Measurements from ENCODE around the gene MTRF1L.
A peak's percentile ranks its signal among the peaks of the same experiment; 100 is the strongest.
"Not testable (repeated sequence)": the region's sequence is repeated elsewhere in the genome, so short reads cannot be mapped to it uniquely, and the experiment has no call there.

The MTRF1L gene

DNA sequence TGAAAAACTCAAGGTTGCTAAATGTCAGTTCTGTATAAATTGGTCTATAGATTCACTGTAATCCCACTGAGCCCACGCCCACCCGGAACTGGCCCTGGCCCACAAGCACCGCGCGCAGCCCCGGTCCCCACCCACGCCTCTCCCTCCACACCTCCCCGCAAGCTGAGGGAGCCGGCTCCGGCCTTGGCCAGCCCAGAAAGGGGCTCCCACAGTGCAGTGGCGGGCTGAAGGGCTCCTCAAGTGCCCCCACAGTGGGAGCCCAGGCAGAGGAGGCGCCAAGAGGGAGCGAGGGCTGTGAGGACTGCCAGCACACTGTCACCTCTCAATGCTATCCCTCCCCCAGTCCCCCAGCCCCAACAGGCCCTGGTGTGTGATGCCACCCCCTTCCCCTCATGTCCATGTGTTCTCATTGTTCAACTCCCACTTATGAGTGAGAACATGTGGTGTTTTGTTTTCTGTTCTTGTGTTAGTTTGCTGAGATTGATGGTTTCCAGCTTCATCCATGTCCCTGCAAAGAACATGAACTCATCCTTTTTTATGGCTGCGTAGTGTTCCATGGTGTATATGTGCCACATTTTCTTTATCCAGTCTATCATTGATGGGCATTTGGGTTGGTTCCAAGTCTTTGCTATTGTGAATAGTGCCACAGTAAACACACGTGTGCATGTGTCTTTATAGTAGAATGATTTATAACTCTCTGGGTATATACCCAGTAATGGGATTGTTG is 36.2 kb downstream of the MTRF1L start:
- not testable (repeated sequence) for DNase-seq

DNA sequence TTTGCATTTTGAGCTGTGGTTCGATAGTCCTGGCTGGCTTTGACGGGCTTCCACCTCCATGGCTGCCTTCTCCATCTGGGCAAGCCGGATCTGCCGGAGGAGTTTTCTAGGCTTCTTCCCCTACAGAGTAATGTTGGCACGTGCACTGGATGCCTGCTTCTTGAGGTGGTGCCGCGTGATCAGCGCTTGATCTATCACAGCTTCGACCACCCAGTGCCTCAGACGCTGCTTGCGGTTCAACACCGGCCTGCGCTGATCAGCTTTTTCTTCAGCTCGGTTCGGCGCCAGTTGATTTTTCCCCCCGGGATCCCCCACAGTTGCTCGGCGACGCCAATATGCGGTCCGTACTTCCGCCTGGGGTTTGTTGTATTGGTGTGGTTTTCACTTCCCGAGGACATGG is 43.2 kb downstream of the MTRF1L start:
- no peak for DNase-seq

DNA sequence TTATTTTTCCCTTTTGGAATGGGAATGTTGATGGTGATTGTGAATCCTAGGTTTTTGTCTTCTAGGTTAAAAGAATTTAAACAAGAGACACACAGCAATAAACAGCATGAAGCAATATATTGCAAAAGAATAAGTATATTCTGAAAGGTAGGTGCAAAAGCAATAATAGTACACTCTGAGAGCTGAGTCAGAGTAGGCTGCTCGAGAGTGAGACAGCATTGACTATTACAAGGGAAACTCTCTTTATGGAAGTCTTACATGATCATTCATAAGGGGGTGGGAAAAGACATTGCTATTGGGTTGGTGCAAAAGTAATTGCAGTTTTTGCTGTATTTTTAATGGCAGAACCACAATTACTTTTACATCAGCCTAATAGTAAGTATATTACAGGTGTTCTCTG is 44.7 kb downstream of the MTRF1L start:
- no peak for DNase-seq

DNA sequence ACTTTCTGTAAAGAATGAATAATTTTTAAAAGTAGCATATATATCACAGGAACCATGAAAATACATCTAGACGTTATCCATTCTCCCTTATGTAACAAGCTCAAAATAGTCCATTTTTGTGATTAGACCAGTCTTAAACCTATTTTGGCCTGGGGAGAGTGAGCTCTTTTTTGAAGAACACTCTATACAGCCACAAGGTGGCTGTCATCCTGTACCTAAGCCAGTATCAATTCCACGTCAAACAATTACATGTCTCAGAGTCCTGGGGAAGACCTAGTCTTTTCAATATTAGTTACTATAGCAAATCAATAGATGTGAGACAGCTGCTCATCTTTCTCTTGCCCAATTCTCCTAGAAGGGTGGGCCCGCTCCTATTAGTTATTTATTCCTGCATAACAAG is 48.1 kb downstream of the MTRF1L start:
- no peak for DNase-seq

DNA sequence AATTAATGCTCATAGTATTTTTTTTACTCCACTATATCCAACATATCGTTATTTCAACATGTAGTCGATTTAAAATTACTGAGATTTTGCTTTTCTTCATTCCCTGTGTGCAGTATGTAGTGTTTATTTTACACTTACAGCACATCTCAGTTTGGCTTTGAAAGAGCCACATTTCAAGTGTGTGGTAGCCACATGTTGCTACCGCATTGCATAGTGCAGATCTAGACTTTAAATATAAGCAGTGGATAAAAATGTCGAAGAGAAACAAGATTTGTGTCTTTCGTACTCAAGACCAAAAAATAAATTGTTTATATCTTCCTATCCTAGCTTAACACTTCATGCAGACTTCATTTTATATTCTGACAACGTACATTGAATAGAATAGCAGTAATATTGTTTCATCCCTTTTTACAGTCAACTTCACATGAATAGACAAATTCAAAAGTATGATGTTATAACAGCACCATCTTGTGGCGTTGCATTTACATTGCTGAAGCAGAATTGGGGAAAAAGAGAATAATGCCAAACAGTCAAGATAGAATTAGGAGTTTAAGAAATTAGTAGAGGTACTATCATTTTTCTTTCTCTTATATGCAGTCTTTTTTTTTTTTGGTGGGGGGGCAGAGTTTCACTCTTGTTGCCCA is 49.5 kb downstream of the MTRF1L start:
- no peak for DNase-seq

DNA sequence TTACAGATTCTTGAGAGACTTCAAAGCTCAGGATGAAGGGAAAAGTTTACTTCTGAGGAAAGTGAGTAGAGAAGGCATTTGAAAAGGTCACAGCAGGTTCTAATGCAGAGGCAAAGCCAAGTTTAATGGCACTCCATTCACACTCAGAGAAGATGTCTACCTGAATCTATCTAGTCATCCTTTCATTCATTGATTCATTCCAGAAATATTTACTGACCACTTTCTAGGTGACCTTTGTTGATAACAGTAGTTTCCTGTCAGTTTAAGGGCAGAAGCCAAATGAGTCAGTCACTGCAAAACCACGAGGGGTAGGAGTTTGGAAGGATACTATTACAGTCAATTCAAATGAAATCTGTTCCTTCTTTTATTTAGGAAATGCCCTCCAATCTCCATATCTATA is 50.5 kb downstream of the MTRF1L start:
- DNase-seq, result no peak

DNA sequence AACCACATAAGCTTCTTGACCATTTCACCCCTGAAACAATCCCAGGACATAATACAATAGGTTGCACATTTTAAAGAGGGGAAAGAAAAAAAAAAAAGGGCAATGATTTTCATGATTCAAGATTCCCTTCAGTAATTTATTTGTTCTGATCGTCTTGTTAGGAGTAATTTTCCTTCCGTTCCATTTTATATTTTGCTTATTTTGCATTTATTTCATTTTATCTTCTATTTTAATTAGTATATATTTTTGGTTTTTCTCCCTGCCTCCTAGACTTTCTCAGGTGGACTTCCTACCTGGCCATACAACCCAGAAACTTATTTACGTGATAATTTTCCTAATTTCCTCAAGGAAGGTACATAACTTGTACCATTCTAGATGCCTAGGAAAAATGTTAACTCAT is 52.3 kb downstream of the MTRF1L start:
- no peak for DNase-seq

DNA sequence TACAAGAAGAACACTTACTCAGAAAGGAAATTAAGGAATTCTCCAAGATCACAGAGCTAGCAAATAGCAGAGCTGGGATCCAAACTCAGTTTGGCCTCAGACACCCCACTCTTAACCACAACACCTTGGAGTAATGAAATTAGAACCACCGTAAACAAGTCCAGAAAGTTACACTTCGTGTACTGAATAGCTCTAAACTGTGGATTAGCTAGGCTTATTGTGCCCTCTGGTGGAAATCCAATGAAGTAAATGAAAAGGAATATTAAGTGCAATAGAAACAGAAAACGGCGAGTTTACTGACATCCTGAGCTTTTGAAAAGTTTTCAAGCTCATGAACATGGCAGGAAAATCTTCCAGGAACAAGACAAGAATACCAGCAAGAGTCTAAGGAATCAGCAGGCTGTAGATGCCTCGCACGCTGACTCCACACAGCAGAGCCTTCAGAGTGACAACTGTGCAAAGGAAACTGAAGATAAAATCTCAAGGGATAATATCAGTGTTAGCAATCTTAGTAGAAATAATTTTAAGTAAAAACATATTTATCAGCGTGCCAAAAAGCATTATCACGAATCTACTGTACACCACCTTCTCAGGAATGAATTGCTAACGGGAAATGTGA is 54.2 kb downstream of the MTRF1L start:
- DNase-seq, result peak; percentile 2

DNA sequence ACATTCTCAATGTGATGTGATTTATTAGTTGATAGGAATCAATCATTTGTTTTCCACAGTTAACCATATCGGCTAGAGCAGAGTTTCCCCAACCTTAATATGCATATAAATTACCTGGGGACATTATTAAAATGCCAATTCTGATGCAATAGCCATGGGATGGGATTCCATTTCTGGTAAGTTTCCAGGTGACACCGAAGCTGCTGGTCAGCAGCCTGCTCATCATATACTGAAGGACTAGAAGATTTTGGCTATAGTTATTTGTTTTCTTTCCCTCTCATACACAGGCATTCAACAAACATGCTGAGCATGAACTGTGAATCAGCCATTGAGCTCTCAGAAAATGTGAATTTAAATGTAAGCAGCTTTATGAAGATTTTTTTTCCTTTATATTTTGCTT is 55.5 kb downstream of the MTRF1L start:
- DNase-seq, result no peak

DNA sequence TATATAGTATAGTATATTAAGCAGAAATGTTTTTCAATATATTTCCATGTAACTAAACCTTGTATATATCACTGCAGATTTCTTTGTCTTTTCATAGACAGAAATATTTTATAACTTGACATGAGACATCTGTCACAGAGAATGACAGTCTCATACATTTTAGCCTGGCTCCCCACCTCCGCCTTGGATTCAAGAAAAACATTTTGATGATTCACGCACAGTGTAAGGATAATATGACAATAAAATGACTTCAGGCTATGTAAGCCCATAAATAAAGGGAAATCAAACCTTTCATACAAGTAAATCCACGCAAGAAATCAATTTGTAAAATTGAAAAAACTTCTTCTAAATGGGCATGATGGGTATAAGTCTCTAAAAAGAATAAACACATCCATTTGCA is 56.0 kb downstream of the MTRF1L start:
- no peak for DNase-seq

DNA sequence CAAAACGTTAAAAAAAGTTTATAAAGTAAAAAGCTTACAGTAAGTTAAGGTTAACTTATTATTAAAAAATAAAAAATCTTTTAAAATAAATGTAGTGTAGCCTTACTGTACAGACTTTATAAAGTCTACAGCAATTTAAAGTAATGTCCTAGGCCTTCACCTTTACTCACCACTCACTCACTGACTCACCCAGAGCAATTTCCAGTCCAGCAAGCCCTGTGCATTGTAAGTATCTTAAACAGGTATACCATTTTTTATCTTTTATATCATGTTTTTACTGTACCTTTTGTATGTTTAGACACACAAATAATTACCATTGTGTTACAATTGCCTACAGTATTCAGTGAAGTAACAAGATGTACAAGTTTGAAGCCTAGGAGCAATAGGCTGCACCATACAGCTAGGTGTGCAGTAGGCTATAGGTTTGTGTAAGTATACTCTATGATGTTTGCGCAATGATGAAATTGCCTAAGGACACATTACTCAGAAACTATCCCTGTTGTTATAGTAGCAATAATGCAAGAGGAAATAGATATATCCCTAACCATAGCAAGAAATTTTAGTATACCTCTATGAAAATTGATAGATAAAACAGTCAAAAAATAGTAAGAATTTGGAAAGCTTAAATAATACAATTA is 59.1 kb downstream of the MTRF1L start:
- no peak for DNase-seq

DNA sequence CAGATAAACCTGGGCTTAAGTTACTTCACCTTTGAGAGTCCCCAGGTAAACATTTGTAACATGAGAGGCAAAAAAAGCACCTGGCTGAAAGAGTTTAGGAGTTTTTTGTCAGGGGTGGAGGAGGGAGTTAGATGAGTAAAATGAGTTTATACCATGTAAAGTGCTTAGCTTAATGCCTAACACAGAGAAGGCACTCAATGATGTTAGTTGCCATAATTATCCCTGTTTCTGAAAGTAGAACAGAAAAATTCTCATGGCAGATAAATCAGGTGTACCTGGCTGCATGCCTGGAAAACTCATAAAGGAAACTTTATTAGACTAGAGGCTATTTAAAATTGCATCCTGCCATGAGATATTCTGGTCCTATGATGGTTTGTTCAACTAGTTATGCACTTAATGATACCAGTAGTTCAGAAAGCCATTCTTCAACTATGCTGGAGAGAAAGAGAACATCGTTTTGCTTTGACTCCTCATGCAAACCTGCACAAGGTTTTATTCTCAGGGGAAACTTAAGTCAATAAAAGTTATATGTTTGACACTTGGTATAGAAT is 60.1 kb downstream of the MTRF1L start:
- no peak for DNase-seq

DNA sequence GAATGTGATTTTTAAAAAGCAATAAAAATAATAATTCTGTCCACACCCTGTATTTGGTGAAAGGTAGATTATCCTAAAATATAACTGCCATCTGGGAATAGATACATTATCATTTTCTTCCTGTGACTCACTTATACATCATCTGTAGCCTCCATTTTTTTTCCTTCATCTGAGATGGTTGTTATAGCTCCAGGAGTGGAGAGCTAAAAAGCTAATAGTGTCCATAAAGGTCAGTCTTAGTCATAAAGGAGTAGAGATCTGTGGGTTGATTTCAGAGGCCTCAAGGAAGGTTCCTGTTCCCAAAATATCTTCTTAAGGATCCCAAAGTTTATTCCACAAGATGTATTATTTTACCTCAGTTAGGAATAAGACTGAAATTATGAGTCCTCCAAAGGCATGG is 60.8 kb downstream of the MTRF1L start:
- DNase-seq, result no peak
